HG03139 (cell line): ENCODE data around the gene KCNJ12.

Experiments used
- ATAC-seq: cut with Tn5 transposase; IDR thresholded peaks from one replicate; pipeline ENCODE4 v1.9.1; 2021; ENCODE audit not compliant: unreplicated experiment

The KCNJ12 gene

GRCh38 chr17:21463779-21464407, 87.7 kb downstream of the KCNJ12 start:
- no peak for ATAC-seq

GRCh38 chr17:21464611-21465021, 88.5 kb downstream of the KCNJ12 start:
- no peak for ATAC-seq

- ATAC-seq = no peak
Measured at GRCh38 chr17:21466550-21466949, 90.4 kb downstream of the KCNJ12 start.

- no peak for ATAC-seq
Measured at GRCh38 chr17:21467196-21467595, 91.0 kb downstream of the KCNJ12 start.

GRCh38 chr17:21467739-21468490, 91.8 kb downstream of the KCNJ12 start:
- no peak for ATAC-seq
